GM12801 (cell line): ENCODE measurements around the gene AFF1.

Experiments used
- CTCF ChIP-seq: IDR thresholded peaks from one replicate; pipeline ENCODE4 v1.5.1; 2011; ENCODE audit warnings: control low read depth; ENCODE audit not compliant: insufficient read length; ENCODE audit errors: extremely low read depth

Gene AFF1

GRCh38 chr4:87025023-87025613 lies 90.3 kb downstream of the AFF1 start:
- TF ChIP-seq CTCF = no peak

DNA sequence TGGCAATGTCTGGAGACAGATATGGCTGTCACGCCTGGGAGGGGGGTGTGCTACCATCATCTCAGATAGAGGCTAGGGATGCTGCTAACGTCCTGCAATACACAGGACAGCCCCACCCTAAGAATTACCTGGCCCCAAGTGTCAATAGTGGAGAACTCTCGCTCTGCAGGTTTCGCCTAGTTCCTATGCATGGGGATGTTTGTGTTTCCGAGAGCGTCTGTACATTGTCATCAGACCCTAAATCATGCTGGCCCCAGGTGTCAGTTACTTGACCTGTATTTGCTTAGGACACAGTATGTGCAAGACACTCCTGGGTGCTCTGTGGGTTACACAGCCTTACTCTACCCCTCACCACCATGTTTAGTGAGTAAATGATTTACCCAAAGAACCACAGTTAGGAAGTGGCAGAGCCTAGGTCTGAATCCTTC lies 90.8 kb downstream of the AFF1 start:
- TF ChIP-seq CTCF = no peak

GRCh38 chr4:87026800-87027495 lies 92.1 kb downstream of the AFF1 start:
- TF ChIP-seq CTCF = no peak

DNA sequence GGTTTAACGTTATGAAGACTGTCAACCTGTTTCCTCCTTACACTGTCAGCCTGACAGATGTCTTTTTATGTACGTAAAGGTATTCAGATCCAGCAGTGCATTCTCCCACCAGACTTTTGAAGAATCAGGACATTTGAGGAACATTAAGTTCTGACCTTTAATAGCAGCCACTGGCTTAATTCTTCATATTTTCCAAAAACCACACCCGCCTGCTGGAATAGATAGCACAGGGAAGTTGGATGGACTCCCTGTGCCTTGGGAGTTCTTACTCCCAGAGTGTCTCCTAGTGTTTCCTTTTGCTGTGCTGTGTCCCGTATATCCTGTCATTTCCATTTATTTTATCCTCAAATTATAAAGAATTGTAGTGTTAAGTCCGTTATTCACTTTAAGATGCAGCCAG lies 94.5 kb downstream of the AFF1 start:
- no peak for TF ChIP-seq CTCF

DNA sequence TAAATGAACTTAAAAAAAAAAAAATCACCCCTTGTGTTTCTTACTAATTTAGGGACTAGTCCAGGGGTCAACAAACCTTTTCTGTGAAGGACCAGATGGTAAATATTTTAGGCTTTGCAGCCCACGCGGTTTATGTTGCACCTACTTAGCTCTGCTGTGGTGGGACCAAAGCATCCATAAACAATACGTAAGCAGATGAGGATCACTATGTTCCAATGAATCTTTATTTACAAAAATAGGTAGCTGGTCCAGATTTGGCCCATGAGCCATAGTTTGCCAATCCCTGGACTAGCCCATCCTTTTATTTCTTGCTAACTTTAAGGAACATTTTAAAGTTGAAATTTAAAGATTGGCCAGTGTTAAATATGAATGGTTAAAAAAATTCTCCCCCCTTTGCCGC lies 95.3 kb downstream of the AFF1 start:
- no peak for TF ChIP-seq CTCF

DNA sequence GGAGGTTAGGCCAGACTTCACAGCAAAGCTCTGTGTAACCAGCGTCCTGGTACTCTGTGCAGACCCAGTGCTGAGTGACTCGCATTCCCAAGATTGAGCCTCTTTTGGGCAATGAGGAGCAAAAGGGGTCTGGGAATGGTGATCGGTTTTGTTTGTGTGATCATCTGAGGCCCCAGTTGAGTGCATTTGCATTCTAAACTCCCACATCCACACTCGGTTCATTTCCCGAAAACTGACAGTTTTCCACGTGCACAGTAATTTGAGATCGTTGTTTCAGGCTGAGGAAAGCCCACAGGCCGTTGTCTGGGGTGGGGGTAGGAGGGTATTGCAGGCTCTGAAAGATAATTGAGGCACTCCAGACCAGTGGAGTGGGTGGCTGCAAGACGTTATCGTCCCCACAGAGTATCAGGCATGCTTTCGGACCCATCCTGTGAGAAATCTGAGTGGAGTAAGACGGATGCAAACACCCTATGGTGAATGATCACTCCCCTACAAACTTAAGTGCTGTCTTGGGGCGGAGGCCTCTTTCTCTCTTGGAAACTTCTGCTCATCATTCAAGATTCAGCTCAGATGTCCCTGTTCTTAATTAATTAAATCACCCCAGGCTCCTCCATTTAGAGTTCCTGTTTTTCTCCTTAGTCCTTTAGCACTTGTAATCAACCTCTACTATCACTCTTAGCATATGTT lies 96.1 kb downstream of the AFF1 start:
- TF ChIP-seq CTCF = no peak

- TF ChIP-seq CTCF = no peak
These were observed 97.1 kb downstream of the AFF1 start for GRCh38 chr4:87031920-87032319.
